Measurements from ENCODE around the gene BSG.

Gene BSG

DNA sequence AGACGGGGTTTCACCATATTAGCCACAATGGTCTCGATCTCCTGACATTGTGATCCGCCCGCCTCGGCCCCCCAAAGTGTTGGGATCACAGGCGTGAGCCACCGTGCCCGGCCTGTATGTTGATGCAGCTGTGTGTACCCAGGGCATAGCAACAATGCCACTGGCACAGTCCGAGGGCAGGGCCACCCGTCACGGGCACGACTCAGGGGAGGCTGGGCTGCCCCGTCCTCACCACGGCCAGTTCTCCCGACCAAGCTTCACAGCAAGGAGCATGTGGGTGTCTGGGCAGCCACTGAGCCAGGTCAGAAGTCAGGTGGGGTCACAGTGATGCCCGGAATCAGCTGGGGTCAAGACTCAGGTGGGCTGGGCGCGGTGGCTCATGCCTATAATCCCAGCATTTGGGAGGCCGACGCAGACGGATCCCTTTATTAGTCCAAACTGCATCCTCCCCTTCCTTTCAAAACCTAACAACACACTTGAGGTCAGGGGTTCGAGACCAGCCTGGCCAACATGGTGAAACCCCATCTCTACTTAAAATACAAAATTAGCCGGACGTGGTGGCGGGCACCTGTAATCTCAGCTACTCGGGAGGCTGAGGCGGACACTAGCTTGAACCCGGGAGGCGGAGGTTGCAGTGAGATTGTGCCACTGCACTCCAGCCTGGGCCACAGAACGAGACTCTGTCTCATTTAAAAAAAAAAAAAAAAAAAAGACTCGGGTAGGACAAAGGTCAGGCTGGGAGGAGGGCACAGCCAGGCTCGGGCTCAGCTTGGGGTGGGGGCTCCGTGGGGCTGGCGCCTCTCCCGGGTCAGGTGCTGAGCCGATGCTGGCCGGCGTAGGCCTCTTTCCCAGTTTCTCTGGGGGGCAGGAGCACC lies 42.0 kb upstream of the BSG start:
- TF ChIP-seq, protein P1, sequence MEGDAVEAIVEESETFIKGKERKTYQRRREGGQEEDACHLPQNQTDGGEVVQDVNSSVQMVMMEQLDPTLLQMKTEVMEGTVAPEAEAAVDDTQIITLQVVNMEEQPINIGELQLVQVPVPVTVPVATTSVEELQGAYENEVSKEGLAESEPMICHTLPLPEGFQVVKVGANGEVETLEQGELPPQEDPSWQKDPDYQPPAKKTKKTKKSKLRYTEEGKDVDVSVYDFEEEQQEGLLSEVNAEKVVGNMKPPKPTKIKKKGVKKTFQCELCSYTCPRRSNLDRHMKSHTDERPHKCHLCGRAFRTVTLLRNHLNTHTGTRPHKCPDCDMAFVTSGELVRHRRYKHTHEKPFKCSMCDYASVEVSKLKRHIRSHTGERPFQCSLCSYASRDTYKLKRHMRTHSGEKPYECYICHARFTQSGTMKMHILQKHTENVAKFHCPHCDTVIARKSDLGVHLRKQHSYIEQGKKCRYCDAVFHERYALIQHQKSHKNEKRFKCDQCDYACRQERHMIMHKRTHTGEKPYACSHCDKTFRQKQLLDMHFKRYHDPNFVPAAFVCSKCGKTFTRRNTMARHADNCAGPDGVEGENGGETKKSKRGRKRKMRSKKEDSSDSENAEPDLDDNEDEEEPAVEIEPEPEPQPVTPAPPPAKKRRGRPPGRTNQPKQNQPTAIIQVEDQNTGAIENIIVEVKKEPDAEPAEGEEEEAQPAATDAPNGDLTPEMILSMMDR (IDR thresholded peaks at IDR 0.05; ENCODE audit: low read depth, low read length): no peak
- peak overlapping the region; percentile 96 for H3K27ac ChIP-seq
- H3K27me3 ChIP-seq (ENCODE audit: insufficient read depth, low read depth, severe bottlenecking): no peaks in the 10 kb centered on the region
- H3K36me3 ChIP-seq: peaks cover 15% of the 10 kb centered on the region
- peak overlapping the region; percentile 57 for H3K4me3 ChIP-seq (ENCODE audit: low read depth, low read length)
- H3K9me3 ChIP-seq (ENCODE audit: severe bottlenecking): no peaks in the 10 kb centered on the region
- no peak for DNase-seq

DNA sequence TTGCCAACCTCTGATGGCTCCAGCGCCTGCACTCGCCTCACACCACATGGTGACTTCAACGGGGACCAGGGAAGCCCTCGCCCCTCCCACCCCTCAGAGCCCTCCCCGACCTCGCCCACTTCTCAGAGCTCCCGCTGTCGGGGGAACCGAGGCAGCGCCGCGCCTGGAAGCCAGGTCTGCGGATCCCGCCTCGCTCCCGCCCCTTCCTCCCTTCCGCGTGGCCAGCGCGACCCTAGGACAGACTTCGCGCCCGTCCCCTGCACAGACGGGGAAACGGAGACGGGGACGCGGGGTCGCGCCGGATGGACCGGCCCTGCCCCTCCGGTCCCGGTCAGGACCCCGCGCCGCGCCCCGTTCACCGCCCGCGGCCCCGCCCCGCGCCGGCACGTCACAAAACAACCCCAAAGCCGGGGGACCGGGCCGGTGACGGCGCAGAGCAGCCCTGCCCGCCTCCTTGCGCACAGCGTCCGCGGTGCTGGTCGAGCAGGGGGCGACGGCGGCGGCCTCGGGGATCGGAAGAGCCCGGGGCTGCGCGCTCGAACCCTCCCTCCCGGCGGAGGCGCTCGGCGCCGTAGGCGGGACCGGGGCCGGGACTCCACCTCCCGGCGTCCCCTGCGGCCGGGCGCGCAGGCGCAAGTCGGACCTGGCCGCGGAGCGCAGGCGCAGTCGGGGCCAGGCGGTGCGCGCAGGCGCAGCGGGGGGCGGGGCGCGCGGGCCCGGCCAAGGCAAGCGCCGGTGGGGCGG lies 41.2 kb upstream of the BSG start:
- H3K27ac ChIP-seq: peak overlapping the region; percentile 96
- H3K27me3 ChIP-seq (ENCODE audit: insufficient read depth, low read depth, severe bottlenecking): no peaks in the 10 kb centered on the region
- peak; percentile 94 for DNase-seq
- H3K9me3 ChIP-seq (ENCODE audit: severe bottlenecking): no peaks in the 10 kb centered on the region
- TF ChIP-seq, protein P1 (IDR thresholded peaks at IDR 0.05; ENCODE audit: low read depth, low read length): 0 out of 2 replicates have a peak, but pooled peaks have one; percentile 22
- peaks cover 21% of the 10 kb centered on the region for H3K36me3 ChIP-seq
- H3K4me3 ChIP-seq (ENCODE audit: low read depth, low read length): peak overlapping the region; percentile 57

DNA sequence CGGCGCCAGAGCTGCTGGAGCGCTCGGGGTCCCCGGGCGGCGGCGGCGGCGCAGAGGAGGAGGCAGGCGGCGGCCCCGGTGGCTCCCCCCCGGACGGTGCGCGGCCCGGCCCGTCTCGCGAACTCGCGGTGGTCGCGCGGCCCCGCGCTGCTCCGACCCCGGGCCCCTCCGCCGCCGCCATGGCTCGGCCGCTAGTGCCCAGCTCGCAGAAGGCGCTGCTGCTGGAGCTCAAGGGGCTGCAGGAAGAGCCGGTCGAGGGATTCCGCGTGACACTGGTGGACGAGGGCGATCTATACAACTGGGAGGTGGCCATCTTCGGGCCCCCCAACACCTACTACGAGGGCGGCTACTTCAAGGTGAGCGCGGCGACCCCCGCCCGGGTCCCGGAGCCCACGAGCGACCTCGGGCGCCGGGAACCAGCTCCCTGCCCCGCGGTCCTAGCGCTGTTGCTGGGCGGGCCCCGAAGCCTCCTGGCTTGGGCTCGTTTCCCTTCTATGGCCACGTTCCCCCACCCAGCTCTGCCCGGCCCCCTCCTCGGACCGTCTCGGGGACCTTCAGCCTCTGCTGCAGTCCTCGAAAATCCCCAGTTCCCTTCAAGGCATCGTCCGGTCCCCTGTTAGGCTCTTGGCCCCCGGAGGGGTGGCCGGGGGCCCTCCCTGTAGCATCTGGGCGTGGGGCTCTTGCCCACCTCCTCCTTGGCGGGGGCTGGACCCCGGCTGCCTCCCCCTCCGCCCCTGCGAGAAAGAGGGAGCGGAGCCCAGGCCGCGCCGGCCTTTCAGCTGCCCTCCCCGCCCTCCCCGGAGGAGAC lies 40.4 kb upstream of the BSG start, which contains the start of gene CDC34:
Gene CDC34 (plus strand): TSS at position 8 of the 808 bp plus-strand sequence. CDS start 172 bp downstream, at position 180.
- H3K4me3 ChIP-seq (ENCODE audit: low read depth, low read length): peak within 1 kb of the TSS; percentile 89
- no peaks in the 10 kb centered on the region for H3K27me3 ChIP-seq (ENCODE audit: insufficient read depth, low read depth, severe bottlenecking)
- DNase-seq: no peak
- peak within 1 kb of the TSS; percentile 96 for H3K27ac ChIP-seq
- TF ChIP-seq, protein P1 (IDR thresholded peaks at IDR 0.05; ENCODE audit: low read depth, low read length): no peak
- H3K36me3 ChIP-seq: peaks cover 29% of the 10 kb centered on the region
- H3K9me3 ChIP-seq (ENCODE audit: severe bottlenecking): no peaks in the 10 kb centered on the region

GRCh38 chr19:532561-533363 lies 39.6 kb upstream of the BSG start:
- TF ChIP-seq, protein P1 (IDR thresholded peaks at IDR 0.05; ENCODE audit: low read depth, low read length): peak; percentile 59
- peaks cover 33% of the 10 kb centered on the region for H3K36me3 ChIP-seq
- DNase-seq: peak; percentile 72

More at GRCh38 chr19:532561-533363, 39.6 kb upstream of the BSG start:
- Histone ChIP-seq H3K27me3 (ENCODE audit: insufficient read depth, low read depth, severe bottlenecking) (no peaks in the 10 kb centered on the region), H3K4me3 (ENCODE audit: low read depth, low read length) (peak overlapping the region; percentile 89), H3K9me3 (ENCODE audit: severe bottlenecking) (no peaks in the 10 kb centered on the region), H3K27ac (peak overlapping the region; percentile 90)

All from WERI-Rb-1 (cell line).